Measurements from ENCODE around the gene TF.

The TF gene

DNA sequence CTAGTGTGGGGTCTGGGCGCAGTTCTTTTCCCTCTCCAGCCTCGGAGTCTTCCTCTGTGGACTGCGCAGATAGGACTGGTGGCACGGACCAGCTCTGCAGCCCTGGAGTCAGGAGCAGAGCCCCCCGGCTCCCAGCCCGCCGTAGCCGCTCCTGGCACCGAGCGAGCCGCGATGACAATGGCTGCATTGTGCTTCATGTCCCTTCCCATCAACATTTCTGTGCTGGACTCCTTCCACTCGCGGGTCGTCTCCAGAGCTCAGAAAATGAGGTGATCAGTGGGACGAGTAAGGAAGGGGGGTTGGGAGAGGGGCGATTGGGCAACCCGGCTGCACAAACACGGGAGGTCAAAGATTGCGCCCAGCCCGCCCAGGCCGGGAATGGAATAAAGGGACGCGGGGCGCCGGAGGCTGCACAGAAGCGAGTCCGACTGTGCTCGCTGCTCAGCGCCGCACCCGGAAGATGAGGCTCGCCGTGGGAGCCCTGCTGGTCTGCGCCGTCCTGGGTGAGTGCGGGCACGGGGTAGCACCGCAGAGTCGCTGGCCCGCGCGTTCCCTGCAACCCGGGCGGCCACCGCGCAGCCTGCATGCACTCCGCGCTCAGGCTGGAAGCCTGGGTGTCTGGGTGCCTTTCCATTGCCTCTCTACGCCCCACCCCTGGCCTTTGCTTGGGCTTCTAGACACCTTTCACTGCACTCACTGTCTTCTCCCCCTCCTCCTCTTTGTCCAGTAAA is at the start of gene TF:
TSS of gene TF (plus strand) at position 413 of the 731 bp plus-strand sequence. CDS start at position 461, 48 bp downstream.
- DNase-seq (ENCODE audit: low read depth) = no peak
- no peak within 1 kb of the TSS for H3K4me3 ChIP-seq (ENCODE audit: low read depth, low read length)

DNA sequence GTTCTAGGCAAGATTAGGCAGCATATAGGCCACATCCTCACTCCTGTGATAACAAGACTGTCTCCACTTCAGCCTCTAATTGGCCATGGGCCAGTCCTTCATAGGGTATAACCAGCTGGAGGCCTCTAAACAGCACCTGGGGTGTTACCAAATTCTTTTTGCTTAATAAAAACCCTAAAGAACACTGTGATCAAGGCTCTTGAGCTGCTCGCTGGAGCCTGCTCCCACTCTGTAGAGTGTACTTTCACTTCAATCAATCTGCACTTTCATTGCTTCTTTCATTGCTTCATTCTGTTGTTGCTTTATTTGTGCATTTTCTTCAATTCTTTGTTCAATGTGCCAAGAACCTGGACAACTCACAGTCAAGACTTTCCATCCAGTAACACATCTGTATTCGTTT is 48.2 kb upstream of the TF start:
- DNase-seq (ENCODE audit: low read depth) = no peak
- TF ChIP-seq, protein P1, sequence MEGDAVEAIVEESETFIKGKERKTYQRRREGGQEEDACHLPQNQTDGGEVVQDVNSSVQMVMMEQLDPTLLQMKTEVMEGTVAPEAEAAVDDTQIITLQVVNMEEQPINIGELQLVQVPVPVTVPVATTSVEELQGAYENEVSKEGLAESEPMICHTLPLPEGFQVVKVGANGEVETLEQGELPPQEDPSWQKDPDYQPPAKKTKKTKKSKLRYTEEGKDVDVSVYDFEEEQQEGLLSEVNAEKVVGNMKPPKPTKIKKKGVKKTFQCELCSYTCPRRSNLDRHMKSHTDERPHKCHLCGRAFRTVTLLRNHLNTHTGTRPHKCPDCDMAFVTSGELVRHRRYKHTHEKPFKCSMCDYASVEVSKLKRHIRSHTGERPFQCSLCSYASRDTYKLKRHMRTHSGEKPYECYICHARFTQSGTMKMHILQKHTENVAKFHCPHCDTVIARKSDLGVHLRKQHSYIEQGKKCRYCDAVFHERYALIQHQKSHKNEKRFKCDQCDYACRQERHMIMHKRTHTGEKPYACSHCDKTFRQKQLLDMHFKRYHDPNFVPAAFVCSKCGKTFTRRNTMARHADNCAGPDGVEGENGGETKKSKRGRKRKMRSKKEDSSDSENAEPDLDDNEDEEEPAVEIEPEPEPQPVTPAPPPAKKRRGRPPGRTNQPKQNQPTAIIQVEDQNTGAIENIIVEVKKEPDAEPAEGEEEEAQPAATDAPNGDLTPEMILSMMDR (IDR thresholded peaks at IDR 0.05; ENCODE audit: low read depth, low read length, missing control alignments) = no peak
- no peak overlapping the region for H3K4me3 ChIP-seq (ENCODE audit: low read depth, low read length)

More for the DNA sequence above, at the start of gene TF:
- TF ChIP-seq, protein P1 (IDR thresholded peaks at IDR 0.05; ENCODE audit: low read depth, low read length, missing control alignments) = no peak

DNA sequence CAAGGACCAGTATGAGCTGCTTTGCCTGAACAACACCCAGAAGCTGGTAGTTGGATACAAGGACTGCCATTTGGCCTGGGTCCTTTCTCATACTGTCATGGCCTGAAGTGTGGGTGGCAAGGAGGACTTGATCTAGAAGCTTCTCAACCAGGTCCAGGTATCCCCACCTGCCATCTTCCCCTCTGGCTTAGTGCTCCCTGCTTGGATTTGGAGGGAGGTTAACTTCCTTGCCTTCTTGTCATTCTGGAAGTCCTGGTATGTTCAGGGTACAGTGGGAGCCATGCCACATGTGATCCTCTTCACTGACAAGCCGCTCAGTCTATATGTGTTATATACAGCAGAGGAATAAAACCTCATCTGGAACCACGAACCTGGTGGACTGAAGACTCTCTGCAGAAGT is 46.7 kb upstream of the TF start:
- TF ChIP-seq, protein P1 (IDR thresholded peaks at IDR 0.05; ENCODE audit: low read depth, low read length, missing control alignments) = no peak
- no peak for DNase-seq (ENCODE audit: low read depth)
- no peak overlapping the region for H3K4me3 ChIP-seq (ENCODE audit: low read depth, low read length)

DNA sequence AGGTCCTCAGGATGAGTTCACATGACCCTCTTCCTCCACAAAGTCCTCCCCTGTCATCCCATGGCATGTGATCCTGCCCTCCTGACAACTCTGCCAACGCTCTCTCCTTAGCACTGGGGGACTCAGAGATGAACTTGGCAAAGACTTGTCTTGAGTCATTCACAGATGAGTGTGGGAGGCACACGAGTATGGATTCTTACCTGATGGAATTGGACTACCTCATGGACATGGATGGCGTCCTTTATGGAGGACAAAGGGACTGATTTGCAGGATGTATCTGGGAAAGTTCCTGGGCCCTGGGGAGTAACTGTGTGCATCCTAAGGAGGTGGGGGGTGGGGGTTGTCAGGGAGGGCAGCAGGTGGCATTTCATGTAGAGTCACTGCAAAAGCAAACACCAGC is 46.3 kb upstream of the TF start:
- DNase-seq (ENCODE audit: low read depth) = no peak

DNA sequence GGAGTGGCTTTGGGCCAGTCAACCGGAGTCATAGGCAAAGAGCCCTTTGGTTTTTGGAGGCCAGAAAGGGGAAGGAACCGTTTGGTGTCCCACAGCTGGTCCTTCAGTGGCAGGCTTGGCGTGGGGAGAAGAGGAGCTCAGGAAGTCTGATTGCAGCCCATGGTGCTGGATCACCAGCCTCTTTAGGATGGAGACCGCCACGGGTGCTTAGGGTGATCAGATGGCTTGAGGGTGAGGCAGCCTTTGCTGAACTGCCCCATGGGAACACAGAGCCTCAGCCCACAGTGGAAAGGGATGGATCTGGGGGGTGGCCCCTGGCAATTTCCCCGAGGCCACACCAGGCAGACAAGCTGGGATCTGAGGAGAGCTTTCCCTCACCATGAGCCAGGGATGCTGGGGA is 45.8 kb upstream of the TF start:
- TF ChIP-seq, protein P1 (IDR thresholded peaks at IDR 0.05; ENCODE audit: low read depth, low read length, missing control alignments) = no peak
- H3K4me3 ChIP-seq (ENCODE audit: low read depth, low read length) = no peak overlapping the region
- DNase-seq (ENCODE audit: low read depth) = no peak

More for the DNA sequence above, 46.3 kb upstream of the TF start:
- TF ChIP-seq, protein P1 (IDR thresholded peaks at IDR 0.05; ENCODE audit: low read depth, low read length, missing control alignments) = no peak
- H3K4me3 ChIP-seq (ENCODE audit: low read depth, low read length) = no peak overlapping the region

DNA sequence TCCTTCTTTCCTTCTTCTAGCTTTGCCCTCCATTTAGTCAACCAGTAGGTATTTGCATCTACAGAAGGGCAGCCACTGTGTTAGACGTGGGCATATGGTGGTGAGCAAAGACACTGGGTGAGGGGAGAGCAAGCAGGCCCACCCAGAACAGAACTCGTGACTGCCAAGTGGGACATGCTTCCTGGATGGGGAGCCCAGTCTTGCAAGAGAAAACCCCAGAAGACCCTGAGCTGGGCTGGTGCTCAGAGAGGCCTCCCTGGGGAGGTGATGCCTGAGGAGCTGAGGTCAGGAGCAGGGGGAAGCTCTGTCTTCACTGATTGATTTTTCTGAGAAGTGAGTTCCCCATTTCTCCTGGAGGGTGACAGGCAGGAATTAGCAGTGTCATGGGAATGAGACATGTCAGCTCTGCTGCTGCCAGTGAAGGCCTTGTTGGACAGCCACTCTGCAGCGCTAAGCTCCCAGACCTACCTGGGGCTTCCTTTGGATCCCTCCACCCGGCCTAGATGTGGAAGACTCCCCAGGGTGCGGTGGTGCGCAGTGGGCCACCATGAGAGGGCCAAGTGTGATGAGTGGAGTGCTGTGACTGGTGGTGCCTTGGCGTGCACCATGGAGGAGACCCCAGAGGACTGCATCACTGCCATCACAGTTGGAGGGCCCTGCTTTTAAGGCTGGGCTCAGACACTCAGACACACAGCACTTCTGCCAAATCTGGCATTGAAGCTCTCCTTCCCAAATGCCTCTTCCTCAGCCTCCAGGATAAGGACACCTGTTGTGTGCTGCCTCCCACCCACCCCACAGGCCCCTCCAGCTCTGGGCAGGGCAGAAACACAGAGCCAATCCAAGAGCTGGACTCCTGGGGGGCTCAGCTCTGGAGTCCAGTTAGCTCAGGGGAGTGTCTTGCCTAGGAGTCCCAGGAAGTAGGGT is 44.5 kb upstream of the TF start:
- no peak overlapping the region for H3K4me3 ChIP-seq (ENCODE audit: low read depth, low read length)
- no peak for DNase-seq (ENCODE audit: low read depth)
- TF ChIP-seq, protein P1 (IDR thresholded peaks at IDR 0.05; ENCODE audit: low read depth, low read length, missing control alignments) = no peak
